T1000 (cell line): ENCODE data around the gene HSPA1L.
"Not testable (repeated sequence)": the region's sequence is repeated elsewhere in the genome, so short reads cannot be mapped to it uniquely, and the experiment has no call there.

ENCODE experiments used
- DNase-seq: peaks from one replicate; lab custom pipeline; 2025; ENCODE audit warnings: mixed read lengths; lab: John Stamatoyannopoulos, UW

The HSPA1L gene

GRCh38 chr6:31836474-31837368 lies 21.6 kb upstream of the HSPA1L start:
- DNase-seq, result no peak

- DNase-seq, result no peak
These were observed 21.0 kb upstream of the HSPA1L start for GRCh38 chr6:31836047-31836473.

GRCh38 chr6:31834367-31835250 lies 19.5 kb upstream of the HSPA1L start:
- DNase-seq, result peak; percentile 78

- no peak for DNase-seq
These were observed 16.5 kb upstream of the HSPA1L start for GRCh38 chr6:31831350-31832215.

- DNase-seq, result no peak
These were observed 15.8 kb upstream of the HSPA1L start for GRCh38 chr6:31830886-31831335.

- no peak for DNase-seq
These were observed 14.7 kb upstream of the HSPA1L start for GRCh38 chr6:31829633-31830283.

GRCh38 chr6:31827286-31828079 lies 12.4 kb upstream of the HSPA1L start, which contains the start of gene HSPA1B:
TSS of gene HSPA1B (plus strand) at chr6:31827738. CDS start at chr6:31827951, 213 bp downstream.
- DNase-seq, result peak; percentile 99

GRCh38 chr6:31826793-31827285 lies 11.8 kb upstream of the HSPA1L start:
- peak; percentile 76 for DNase-seq

- no peak for DNase-seq
These were observed 10.5 kb upstream of the HSPA1L start for GRCh38 chr6:31825553-31825952.

- DNase-seq, result not testable (repeated sequence)
These were observed 8.6 kb upstream of the HSPA1L start for GRCh38 chr6:31823592-31824196.

GRCh38 chr6:31822036-31822821 lies 7.1 kb upstream of the HSPA1L start:
- DNase-seq, result peak; percentile 58

- DNase-seq, result no peak
These were observed 6.4 kb upstream of the HSPA1L start for GRCh38 chr6:31821301-31822035.

GRCh38 chr6:31820399-31820798 lies 5.3 kb upstream of the HSPA1L start:
- DNase-seq, result not testable (repeated sequence)

- DNase-seq, result no peak
These were observed 4.8 kb upstream of the HSPA1L start for GRCh38 chr6:31819871-31820299.

- DNase-seq, result not testable (repeated sequence)
These were observed 2.9 kb upstream of the HSPA1L start for GRCh38 chr6:31817929-31818511.

GRCh38 chr6:31817133-31817928 lies 2.2 kb upstream of the HSPA1L start:
- DNase-seq, result not testable (repeated sequence)

GRCh38 chr6:31814677-31815024 lies 432 bp downstream of the HSPA1L start:
- peak; percentile 82 for DNase-seq
